Osteoblast (primary cell): ENCODE data around the gene NOS2. TPM values are rescaled to one million over a fixed set of nuclear protein-coding genes. Genes with fewer than 3 reads are reported as not detected.
"Not testable (repeated sequence)": the region's sequence is repeated elsewhere in the genome, so short reads cannot be mapped to it uniquely, and the experiment has no call there.

ENCODE experiments used
- DNase-seq: peaks from one replicate; pipeline ENCODE4 v3.0.0; 2011; ENCODE audit warnings: low spot score, mixed read lengths; ENCODE audit not compliant: insufficient read length; ENCODE audit errors: missing footprints
- H2AFZ ChIP-seq: 2 replicates; pipeline ENCODE4 v1.6.0; 2011; ENCODE audit warnings: mild to moderate bottlenecking, low read length
- H3K27ac ChIP-seq: 2 replicates; pipeline ENCODE4 v1.5.1; 2011; ENCODE audit warnings: mild to moderate bottlenecking, low read depth, low read length, moderate library complexity
- H3K27me3 ChIP-seq: 2 replicates; pipeline ENCODE4 v1.6.0; 2012; ENCODE audit warnings: mild to moderate bottlenecking, control low read depth, inconsistent platforms, low read length, moderate library complexity; ENCODE audit not compliant: insufficient read depth
- H3K36me3 ChIP-seq: 2 replicates; pipeline ENCODE4 v1.5.1; 2011; ENCODE audit warnings: mild to moderate bottlenecking, low read length, control low read depth, moderate library complexity; ENCODE audit not compliant: insufficient read depth
- H3K4me1 ChIP-seq: 2 replicates; pipeline ENCODE4 v1.5.1; 2011; ENCODE audit warnings: mild to moderate bottlenecking, low read length, control low read depth, moderate library complexity; ENCODE audit not compliant: insufficient read depth
- H3K4me2 ChIP-seq: 2 replicates; pipeline ENCODE4 v1.6.0; 2011; ENCODE audit warnings: mild to moderate bottlenecking, low read length; ENCODE audit not compliant: insufficient read depth
- H3K4me3 ChIP-seq: fragments of 200-600 bp; sonication (generic); 3 replicates; pipeline ENCODE4 v1.5.1; 2012; ENCODE audit warnings: mild to moderate bottlenecking, low read length, inconsistent platforms; ENCODE audit not compliant: insufficient read depth
- H3K79me2 ChIP-seq: 2 replicates; pipeline ENCODE4 v1.6.0; 2012; ENCODE audit warnings: mild to moderate bottlenecking, low read length, control low read depth, inconsistent platforms; ENCODE audit not compliant: insufficient read depth
- H3K9me3 ChIP-seq: 2 replicates; pipeline ENCODE4 v1.5.1; 2011; ENCODE audit warnings: low read depth, low read length, control low read depth
- H4K20me1 ChIP-seq: 2 replicates; pipeline ENCODE4 v1.6.0; 2012; ENCODE audit warnings: mild to moderate bottlenecking, low read length, control low read depth; ENCODE audit not compliant: insufficient read depth
- total RNA-seq: library from RNA; depleted of rRNA; stranded (reverse); fragments of >200 nt; gene quantifications from 2 replicates; pipeline ENCODE4 v1.2.3, GENCODE V29; 2012
- TF ChIP-seq, protein P1 (sequence below): IDR thresholded peaks from 2 replicates; pipeline ENCODE4 v1.5.1; 2011; ENCODE audit warnings: mild to moderate bottlenecking, low read depth, low read length, moderate library complexity; ENCODE audit errors: extremely low read depth

Gene NOS2
- total RNA-seq, 1 donor: not detected

DNA sequence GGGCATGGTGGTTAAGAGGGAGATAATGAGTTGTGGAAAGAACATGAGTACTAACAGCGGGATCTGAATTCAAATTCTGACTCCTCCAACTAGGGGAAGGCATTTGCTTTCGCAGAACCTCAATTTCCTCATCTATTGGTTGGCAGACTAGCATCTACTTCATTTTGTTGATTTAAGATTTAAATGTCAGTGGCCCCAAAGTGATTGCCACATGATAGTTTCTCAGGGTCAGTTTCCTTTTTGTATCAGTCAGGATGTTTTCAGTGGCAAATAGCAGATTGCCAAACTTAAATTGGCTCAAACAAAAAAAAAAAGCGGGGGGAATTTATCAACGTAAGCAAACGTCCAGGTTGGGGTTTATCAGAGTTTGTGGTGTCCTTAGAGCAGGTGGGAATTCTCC lies 25.1 kb upstream of the NOS2 start:
- H3K36me3 ChIP-seq: no peaks in the 10 kb centered on the region
- H3K4me3 ChIP-seq: no peak overlapping the region
- no peak for DNase-seq
- H3K4me1 ChIP-seq: no peaks in the 10 kb centered on the region
- H3K27me3 ChIP-seq: no peaks in the 10 kb centered on the region
- no peak overlapping the region for H3K27ac ChIP-seq
- H2AFZ ChIP-seq: no peak overlapping the region
- TF ChIP-seq, protein P1, sequence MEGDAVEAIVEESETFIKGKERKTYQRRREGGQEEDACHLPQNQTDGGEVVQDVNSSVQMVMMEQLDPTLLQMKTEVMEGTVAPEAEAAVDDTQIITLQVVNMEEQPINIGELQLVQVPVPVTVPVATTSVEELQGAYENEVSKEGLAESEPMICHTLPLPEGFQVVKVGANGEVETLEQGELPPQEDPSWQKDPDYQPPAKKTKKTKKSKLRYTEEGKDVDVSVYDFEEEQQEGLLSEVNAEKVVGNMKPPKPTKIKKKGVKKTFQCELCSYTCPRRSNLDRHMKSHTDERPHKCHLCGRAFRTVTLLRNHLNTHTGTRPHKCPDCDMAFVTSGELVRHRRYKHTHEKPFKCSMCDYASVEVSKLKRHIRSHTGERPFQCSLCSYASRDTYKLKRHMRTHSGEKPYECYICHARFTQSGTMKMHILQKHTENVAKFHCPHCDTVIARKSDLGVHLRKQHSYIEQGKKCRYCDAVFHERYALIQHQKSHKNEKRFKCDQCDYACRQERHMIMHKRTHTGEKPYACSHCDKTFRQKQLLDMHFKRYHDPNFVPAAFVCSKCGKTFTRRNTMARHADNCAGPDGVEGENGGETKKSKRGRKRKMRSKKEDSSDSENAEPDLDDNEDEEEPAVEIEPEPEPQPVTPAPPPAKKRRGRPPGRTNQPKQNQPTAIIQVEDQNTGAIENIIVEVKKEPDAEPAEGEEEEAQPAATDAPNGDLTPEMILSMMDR: no peak
- H3K9me3 ChIP-seq: no peaks in the 10 kb centered on the region
- no peaks in the 10 kb centered on the region for H4K20me1 ChIP-seq
- no peaks in the 10 kb centered on the region for H3K79me2 ChIP-seq
- no peak overlapping the region for H3K4me2 ChIP-seq

DNA sequence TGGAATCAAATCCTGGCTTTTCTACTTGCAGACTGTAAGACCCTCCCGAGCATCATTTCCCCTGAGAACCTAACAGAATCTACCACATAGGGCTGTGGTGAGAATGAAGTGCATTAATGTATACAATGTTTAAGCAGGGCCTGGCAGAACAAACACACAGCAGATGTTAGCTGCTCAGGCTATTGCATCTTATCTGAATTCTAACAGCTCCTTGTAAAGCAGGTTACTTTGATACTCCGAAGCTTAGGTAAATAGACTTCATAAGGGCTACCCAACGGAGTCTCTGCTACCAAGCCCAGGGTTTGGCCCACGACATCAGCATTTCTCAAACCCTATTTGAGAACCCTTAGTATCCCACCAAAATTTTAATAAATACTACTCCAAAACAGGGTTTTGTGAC lies 24.4 kb upstream of the NOS2 start:
- Histone ChIP-seq H3K36me3 (no peaks in the 10 kb centered on the region), H3K79me2 (no peaks in the 10 kb centered on the region), H3K27me3 (no peaks in the 10 kb centered on the region), H3K4me1 (no peaks in the 10 kb centered on the region), H3K4me3 (no peak overlapping the region), H3K27ac (no peak overlapping the region), H4K20me1 (no peaks in the 10 kb centered on the region), H3K4me2 (no peak overlapping the region), H3K9me3 (no peaks in the 10 kb centered on the region), H2AFZ (no peak overlapping the region)
- TF ChIP-seq, protein P1: no peak
- no peak for DNase-seq

DNA sequence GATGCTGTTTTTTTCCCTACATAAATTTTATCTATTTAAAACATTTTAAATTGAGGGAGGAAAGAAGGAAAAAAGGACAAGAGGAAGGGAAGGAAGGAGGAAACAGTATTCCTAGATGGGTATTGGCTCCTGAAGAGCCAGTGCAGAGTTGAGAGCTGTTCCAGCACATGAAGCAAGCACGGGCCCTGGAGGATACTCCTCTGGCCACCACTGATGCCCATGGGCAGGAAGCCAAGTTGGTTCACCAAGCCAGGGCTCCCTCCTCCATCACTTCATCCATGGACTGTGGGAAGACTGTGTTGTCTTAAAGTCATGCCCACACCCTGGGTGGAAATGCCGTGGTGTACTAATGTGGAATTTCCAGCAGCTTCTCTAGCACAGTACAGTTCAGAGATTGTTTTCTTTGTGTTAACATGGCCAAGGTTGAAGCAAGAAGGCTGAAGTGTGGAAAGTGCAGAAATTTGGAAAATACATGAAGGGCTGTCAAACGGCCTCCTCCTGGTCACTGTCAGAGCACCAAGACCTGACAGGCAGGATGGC lies 23.9 kb upstream of the NOS2 start:
- Histone ChIP-seq H3K27ac (no peak overlapping the region), H4K20me1 (no peaks in the 10 kb centered on the region), H2AFZ (no peak overlapping the region), H3K4me2 (no peak overlapping the region), H3K27me3 (no peaks in the 10 kb centered on the region), H3K9me3 (no peaks in the 10 kb centered on the region), H3K4me3 (no peak overlapping the region), H3K36me3 (no peaks in the 10 kb centered on the region), H3K79me2 (no peaks in the 10 kb centered on the region), H3K4me1 (no peaks in the 10 kb centered on the region)
- TF ChIP-seq, protein P1: no peak
- no peak for DNase-seq

DNA sequence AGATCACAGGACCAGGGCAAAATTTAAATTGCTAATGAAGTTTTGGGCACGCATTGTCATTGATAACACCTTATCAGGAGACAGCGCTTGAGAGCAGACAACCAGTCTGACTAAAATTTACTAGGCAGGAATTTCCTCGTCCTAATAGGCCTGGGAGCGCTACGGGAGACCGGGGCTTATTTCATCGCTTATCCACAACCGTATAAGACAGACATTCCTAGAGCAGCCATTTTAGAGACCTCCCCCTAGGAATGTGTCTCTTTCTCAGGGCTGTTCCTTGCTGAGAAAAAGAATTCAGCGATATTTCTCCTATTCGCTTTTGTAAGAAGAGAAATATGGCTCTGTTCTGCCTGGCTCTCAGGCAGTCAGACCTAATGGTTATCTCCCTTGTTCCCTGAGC lies 21.8 kb upstream of the NOS2 start:
- DNase-seq, H3K27ac ChIP-seq, H3K79me2 ChIP-seq, H2AFZ ChIP-seq, H3K9me3 ChIP-seq, H3K27me3 ChIP-seq, H3K4me3 ChIP-seq, H3K36me3 ChIP-seq, H3K4me1 ChIP-seq, H4K20me1 ChIP-seq, H3K4me2 ChIP-seq: not testable (repeated sequence)
